ENCODE measurements around the gene ACTBL2. TPM values are rescaled to one million over a fixed set of nuclear protein-coding genes. Genes with fewer than 3 reads are reported as not detected.

The ACTBL2 gene
- total RNA-seq, 1 donor from 2014 or later: not detected

- Mint-ChIP-seq H3K4me1 (no peaks in the 10 kb centered on the region), H3K36me3 (ENCODE audit: low read depth) (peaks cover 14% of the 10 kb centered on the region), H3K9me3 (peaks cover 18% of the 10 kb centered on the region), H3K27me3 (ENCODE audit: low read depth) (no peaks in the 10 kb centered on the region), H3K27ac (ENCODE audit: unreplicated experiment) (no peak overlapping the region), H3K4me3 (no peak overlapping the region)
- TF ChIP-seq, protein P1, sequence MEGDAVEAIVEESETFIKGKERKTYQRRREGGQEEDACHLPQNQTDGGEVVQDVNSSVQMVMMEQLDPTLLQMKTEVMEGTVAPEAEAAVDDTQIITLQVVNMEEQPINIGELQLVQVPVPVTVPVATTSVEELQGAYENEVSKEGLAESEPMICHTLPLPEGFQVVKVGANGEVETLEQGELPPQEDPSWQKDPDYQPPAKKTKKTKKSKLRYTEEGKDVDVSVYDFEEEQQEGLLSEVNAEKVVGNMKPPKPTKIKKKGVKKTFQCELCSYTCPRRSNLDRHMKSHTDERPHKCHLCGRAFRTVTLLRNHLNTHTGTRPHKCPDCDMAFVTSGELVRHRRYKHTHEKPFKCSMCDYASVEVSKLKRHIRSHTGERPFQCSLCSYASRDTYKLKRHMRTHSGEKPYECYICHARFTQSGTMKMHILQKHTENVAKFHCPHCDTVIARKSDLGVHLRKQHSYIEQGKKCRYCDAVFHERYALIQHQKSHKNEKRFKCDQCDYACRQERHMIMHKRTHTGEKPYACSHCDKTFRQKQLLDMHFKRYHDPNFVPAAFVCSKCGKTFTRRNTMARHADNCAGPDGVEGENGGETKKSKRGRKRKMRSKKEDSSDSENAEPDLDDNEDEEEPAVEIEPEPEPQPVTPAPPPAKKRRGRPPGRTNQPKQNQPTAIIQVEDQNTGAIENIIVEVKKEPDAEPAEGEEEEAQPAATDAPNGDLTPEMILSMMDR (conservative IDR thresholded peaks at IDR 0.05): no peak
- no peak for DNase-seq (ENCODE audit: low read depth, low spot score)
Observed at GRCh38 chr5:57517250-57517649, 34.6 kb upstream of the ACTBL2 start.

- H3K4me1 Mint-ChIP-seq: no peaks in the 10 kb centered on the region
Observed at GRCh38 chr5:57513785-57514184, 31.2 kb upstream of the ACTBL2 start.

GRCh38 chr5:57511321-57511720, 28.7 kb upstream of the ACTBL2 start:
- no peak overlapping the region for H3K27ac Mint-ChIP-seq (ENCODE audit: unreplicated experiment)
- no peak overlapping the region for H3K4me3 Mint-ChIP-seq
- no peak for DNase-seq (ENCODE audit: low read depth, low spot score)
- H3K36me3 Mint-ChIP-seq (ENCODE audit: low read depth): no peaks in the 10 kb centered on the region
- TF ChIP-seq, protein P1 (conservative IDR thresholded peaks at IDR 0.05): no peak
- no peaks in the 10 kb centered on the region for H3K27me3 Mint-ChIP-seq (ENCODE audit: low read depth)
- H3K9me3 Mint-ChIP-seq: no peaks in the 10 kb centered on the region
- no peaks in the 10 kb centered on the region for H3K4me1 Mint-ChIP-seq

More at GRCh38 chr5:57513785-57514184, 31.2 kb upstream of the ACTBL2 start:
- no peaks in the 10 kb centered on the region for H3K27me3 Mint-ChIP-seq (ENCODE audit: low read depth)
- TF ChIP-seq, protein P1 (conservative IDR thresholded peaks at IDR 0.05): no peak
- no peak overlapping the region for H3K27ac Mint-ChIP-seq (ENCODE audit: unreplicated experiment)
- peaks cover 6% of the 10 kb centered on the region for H3K9me3 Mint-ChIP-seq
- H3K4me3 Mint-ChIP-seq: no peak overlapping the region
- H3K36me3 Mint-ChIP-seq (ENCODE audit: low read depth): peaks cover 7% of the 10 kb centered on the region
- DNase-seq (ENCODE audit: low read depth, low spot score): no peak

- no peak overlapping the region for H3K27ac Mint-ChIP-seq (ENCODE audit: unreplicated experiment)
- no peak overlapping the region for H3K4me3 Mint-ChIP-seq
- TF ChIP-seq, protein P1 (conservative IDR thresholded peaks at IDR 0.05): no peak
- no peaks in the 10 kb centered on the region for H3K27me3 Mint-ChIP-seq (ENCODE audit: low read depth)
- no peaks in the 10 kb centered on the region for H3K36me3 Mint-ChIP-seq (ENCODE audit: low read depth)
- peaks cover 11% of the 10 kb centered on the region for H3K4me1 Mint-ChIP-seq
- DNase-seq (ENCODE audit: low read depth, low spot score): no peak
- no peaks in the 10 kb centered on the region for H3K9me3 Mint-ChIP-seq
Observed at GRCh38 chr5:57509501-57510260, 27.1 kb upstream of the ACTBL2 start.

GRCh38 chr5:57508211-57508610, 25.6 kb upstream of the ACTBL2 start:
- Mint-ChIP-seq H3K27me3 (ENCODE audit: low read depth) (no peaks in the 10 kb centered on the region), H3K9me3 (no peaks in the 10 kb centered on the region), H3K27ac (ENCODE audit: unreplicated experiment) (no peak overlapping the region), H3K4me3 (no peak overlapping the region), H3K4me1 (peaks cover 25% of the 10 kb centered on the region), H3K36me3 (ENCODE audit: low read depth) (no peaks in the 10 kb centered on the region)
- DNase-seq (ENCODE audit: low read depth, low spot score): no peak
- TF ChIP-seq, protein P1 (conservative IDR thresholded peaks at IDR 0.05): no peak

All from neural crest cell (in vitro differentiated cells).